ENCODE results near the gene NUPR2.
"Not testable (repeated sequence)": the region's sequence is repeated elsewhere in the genome, so short reads cannot be mapped to it uniquely, and the experiment has no call there.

NUPR2 gene

DNA sequence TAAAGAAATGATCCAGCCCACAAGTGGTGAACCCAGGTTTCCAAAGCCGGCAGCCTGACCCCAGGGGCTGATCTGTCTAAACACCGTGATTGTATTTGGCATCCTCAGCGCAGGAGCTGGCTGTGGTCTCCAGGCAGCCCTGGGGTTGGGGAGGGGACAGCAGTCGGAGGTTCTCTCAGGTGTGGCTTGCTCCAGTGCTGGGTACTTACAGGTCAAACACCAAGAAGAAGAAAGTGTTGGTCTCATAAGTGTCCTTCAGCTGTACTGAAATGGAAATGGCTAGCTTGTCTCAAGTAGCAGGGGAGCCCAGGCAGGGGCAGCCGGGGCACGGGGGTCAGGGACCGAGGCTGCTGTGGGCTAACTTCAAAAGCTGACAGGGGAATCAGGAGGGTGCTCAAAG lies 29.5 kb downstream of the NUPR2 start:
- no peak for DNase-seq (ENCODE audit: low read depth)

GRCh38 chr7:56083150-56083785 lies 32.9 kb downstream of the NUPR2 start:
- DNase-seq (ENCODE audit: low read depth), result no peak

GRCh38 chr7:56081626-56082340 lies 34.4 kb downstream of the NUPR2 start:
- no peak for DNase-seq (ENCODE audit: low read depth)

GRCh38 chr7:56080726-56081435 lies 35.3 kb downstream of the NUPR2 start:
- not testable (repeated sequence) for DNase-seq (ENCODE audit: low read depth)

GRCh38 chr7:56079450-56080185 lies 36.6 kb downstream of the NUPR2 start:
- DNase-seq (ENCODE audit: low read depth), result no peak

- no peak for DNase-seq (ENCODE audit: low read depth)
Observed at GRCh38 chr7:56078196-56078595, 38.0 kb downstream of the NUPR2 start.

DNA sequence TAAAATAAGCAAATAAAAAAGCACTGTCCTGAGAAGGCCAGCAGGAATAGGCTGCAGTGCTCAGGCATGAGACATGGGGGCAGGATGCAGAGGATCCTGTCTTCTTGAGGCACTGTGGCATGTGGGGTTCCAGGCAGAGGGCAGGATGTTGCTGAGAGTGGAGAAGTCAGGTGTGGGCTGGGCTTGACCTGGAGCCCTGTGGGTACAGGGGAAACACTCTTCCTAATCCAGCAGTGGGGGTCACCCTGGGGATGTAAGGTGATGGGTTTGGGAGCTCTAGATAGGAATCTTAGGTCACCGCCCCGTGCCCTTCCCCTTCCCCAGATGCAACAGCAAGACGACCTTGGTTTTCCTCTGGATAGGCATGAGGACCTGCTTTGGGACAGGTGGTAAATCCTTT lies 38.5 kb downstream of the NUPR2 start:
- no peak for DNase-seq (ENCODE audit: low read depth)

GRCh38 chr7:56074371-56074791 lies 41.8 kb downstream of the NUPR2 start:
- peak; percentile 55 for DNase-seq (ENCODE audit: low read depth)

DNA sequence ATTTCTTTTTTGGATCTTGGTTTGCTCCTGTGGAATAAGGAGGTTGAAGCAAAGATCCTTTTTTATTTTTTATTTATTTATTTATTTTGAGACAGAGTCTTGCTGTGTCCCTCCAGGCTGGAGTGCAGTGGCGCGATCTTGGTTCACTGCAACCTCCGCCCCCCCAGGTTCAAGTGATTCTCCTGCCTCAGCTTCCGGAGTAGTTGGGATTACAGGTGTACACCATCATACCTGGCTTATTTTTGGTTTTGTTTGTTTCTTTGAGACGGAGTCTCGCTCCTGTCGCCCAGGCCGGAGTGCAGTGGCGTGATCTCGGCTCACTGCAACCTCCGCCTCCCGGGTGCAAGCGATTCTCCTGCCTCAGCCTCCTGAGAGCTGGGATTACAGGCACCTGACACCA lies 49.8 kb downstream of the NUPR2 start:
- DNase-seq (ENCODE audit: low read depth), result not testable (repeated sequence)

All from activated T-cell treated with anti-CD3 and anti-CD28 coated beads for 48 hours (primary cell).